ENCODE measurements around the gene SF3A2. TPM values are rescaled to one million over a fixed set of nuclear protein-coding genes. Genes with fewer than 3 reads are reported as not detected.
A peak's percentile ranks its signal among the peaks of the same experiment; 100 is the strongest.

SF3A2 gene
- total and polyA plus RNA-seq, 10 of the 15 experiments (the other 5 are each of a cell fraction or from before 2014, with no cell fraction given) = 0.33 to 143 (median 30.6) TPM

DNA sequence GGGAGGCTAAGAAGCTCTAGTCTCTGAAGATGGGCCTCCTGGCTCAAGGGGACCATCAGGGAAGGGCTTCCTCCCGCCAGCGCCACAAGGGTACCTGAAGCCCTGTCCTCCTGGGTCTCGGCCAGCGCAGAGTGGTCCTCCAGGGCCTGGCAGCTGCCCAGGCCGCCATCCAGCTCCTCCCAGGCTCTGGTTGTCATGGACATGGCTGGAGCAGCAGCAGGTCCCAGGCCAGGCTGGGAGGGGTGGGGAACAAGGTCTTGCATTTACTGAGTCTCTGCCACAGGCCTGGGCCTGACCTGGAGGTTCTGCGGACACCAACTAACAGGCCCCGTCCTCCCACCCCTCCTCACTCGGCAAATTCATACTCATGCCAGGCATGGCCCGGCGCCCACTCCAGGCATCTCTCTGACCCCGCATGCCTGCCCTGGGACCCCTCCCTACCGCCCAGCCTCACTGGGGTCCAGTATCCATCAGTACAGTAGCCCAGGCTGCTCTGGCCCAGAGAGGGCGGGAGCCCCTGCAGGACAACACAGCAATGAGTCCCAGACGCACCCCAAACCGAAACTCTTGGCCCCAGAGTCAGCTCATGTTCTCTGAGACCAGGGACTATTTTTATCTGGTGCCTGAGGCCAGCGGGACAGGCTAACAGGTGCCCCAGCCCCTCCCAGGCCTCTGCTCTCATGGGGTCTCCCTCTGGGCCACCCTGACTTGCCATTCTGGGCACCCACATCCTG lies 18.7 kb downstream of the SF3A2 start (continued):
- TF ChIP-seq STAT3 (IDR thresholded peaks at IDR 0.05; ENCODE audit: low read depth, low read length) = no peak

DNA sequence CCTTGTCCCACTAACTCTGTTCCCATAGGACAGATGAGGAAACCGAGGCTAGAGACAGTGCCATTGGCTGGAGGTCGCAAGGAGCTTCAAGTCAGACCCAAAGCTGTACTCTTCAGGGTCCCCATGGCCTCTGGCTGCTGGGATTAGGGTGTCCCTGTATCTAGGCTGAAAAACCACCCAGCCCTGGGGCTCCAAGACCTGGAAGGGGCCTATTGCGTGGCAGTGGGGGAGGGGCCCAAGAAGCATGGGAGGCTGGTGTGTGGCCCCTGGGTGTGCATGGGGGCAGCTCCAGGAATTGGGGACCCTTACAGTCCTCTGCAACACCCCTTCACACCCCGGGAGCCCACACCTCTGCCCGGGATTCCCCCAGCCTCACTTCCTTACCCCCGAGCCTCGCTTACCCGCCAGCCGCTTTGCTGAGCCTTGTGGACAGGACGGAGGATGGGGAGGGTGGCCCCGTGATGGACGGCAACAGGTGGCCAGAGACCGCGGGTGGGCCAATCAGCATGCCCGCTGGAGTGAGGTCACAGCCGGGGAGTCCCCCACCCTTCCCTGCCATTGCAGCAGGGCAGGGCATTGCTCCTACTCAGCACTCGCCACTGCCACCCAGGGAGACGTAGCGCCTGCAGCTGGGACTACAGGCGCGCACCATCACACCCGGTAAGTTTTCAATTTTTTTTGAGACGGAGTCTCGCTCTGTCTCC lies 19.5 kb downstream of the SF3A2 start, which contains the start of gene JSRP1:
Gene JSRP1 (minus strand): TSS at position 436 of the 704 bp plus-strand sequence. CDS start 1,103 bp downstream, outside the sequence.
- CTCF ChIA-PET = no interaction called here
- RAD21 ChIA-PET (ENCODE audit: unreplicated experiment) = no interaction called here
- Histone ChIP-seq H3K4me1 (ENCODE audit: control insufficient read depth, insufficient read depth, low read length) (peaks cover 19% of the 10 kb centered on the region), H3K27me3 (replicated peaks in 1 of 2; ENCODE audit: control insufficient read depth in 2 of 2, insufficient read depth in 2 of 2, low read length in 1 of 2) (peaks cover 14 to 19% of the 10 kb centered on the region in 2 experiments; a peak in 3 of 4 replicates), H3K4me3 (no peak within 1 kb of the TSS), H3K79me2 (ENCODE audit: control insufficient read depth, insufficient read depth, low read length) (no peaks in the 10 kb centered on the region), H4K20me1 (ENCODE audit: control insufficient read depth, insufficient read depth) (no peaks in the 10 kb centered on the region), H3K36me3 (ENCODE audit: control insufficient read depth in 2 of 2, insufficient read depth in 2 of 2, low read length in 1 of 2) (no peaks in the 10 kb centered on the region), H3K9ac (ENCODE audit: control insufficient read depth, insufficient read depth, low read length) (no peak within 1 kb of the TSS), H3K27ac (ENCODE audit: control insufficient read depth, insufficient read depth) (no peak within 1 kb of the TSS), H3K4me2 (ENCODE audit: control insufficient read depth, insufficient read depth) (no peak within 1 kb of the TSS), H3K9me3 (replicated peaks; ENCODE audit: control insufficient read depth, insufficient read depth, low read length) (no peaks in the 10 kb centered on the region; the same call in 2 of the 3 replicates), H2AFZ (ENCODE audit: control insufficient read depth, low read depth, low read length) (no peak within 1 kb of the TSS)
- WGBS (ENCODE audit: insufficient coverage, insufficient replicate concordance, low lambda C conversion rate, missing lambda C conversion rate) = 51% methylated on average over 24 of the region's 24 CpGs
- FAIRE-seq (no peak), ATAC-seq (no peak), DNase-seq (ENCODE audit: low read depth, low spot score) (no peak)
- in situ Hi-C loops (cut with MboI) = no loop called here
- TF ChIP-seq SREBF2 (IDR thresholded peaks at IDR 0.05; ENCODE audit: low read length) = no peak
- TF ChIP-seq LARP7 (IDR thresholded peaks at IDR 0.05) = peak; percentile 26; the same call in 1 of the 2 replicates
- TF ChIP-seq SIX5 (IDR thresholded peaks at IDR 0.05; ENCODE audit: low read depth, low read length, severe bottlenecking) = no peak
- no peak for TF ChIP-seq MYC (IDR thresholded peaks at IDR 0.05; ENCODE audit: insufficient read depth, insufficient read length, insufficient replicate concordance, low read length, severe bottlenecking)
- TF ChIP-seq CEBPB (IDR thresholded peaks at IDR 0.05; ENCODE audit: borderline replicate concordance in 1 of 2, low read depth in 2 of 2, low read length in 2 of 2) = no peak
- TF ChIP-seq, protein P1, sequence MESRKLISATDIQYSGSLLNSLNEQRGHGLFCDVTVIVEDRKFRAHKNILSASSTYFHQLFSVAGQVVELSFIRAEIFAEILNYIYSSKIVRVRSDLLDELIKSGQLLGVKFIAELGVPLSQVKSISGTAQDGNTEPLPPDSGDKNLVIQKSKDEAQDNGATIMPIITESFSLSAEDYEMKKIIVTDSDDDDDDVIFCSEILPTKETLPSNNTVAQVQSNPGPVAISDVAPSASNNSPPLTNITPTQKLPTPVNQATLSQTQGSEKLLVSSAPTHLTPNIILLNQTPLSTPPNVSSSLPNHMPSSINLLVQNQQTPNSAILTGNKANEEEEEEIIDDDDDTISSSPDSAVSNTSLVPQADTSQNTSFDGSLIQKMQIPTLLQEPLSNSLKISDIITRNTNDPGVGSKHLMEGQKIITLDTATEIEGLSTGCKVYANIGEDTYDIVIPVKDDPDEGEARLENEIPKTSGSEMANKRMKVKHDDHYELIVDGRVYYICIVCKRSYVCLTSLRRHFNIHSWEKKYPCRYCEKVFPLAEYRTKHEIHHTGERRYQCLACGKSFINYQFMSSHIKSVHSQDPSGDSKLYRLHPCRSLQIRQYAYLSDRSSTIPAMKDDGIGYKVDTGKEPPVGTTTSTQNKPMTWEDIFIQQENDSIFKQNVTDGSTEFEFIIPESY (IDR thresholded peaks at IDR 0.05) = peak; percentile 95
- TF ChIP-seq, protein P2, sequence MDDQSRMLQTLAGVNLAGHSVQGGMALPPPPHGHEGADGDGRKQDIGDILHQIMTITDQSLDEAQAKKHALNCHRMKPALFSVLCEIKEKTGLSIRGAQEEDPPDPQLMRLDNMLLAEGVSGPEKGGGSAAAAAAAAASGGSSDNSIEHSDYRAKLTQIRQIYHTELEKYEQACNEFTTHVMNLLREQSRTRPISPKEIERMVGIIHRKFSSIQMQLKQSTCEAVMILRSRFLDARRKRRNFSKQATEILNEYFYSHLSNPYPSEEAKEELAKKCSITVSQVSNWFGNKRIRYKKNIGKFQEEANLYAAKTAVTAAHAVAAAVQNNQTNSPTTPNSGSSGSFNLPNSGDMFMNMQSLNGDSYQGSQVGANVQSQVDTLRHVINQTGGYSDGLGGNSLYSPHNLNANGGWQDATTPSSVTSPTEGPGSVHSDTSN (IDR thresholded peaks at IDR 0.05; ENCODE audit: insufficient replicate concordance, low read depth, low read length) = no peak
- intact Hi-C loops (cut with micrococcal nuclease; ENCODE audit: unreplicated experiment) = no loop called here
- POLR2A ChIA-PET = interaction anchor here (4.3 kb wide), 1 partner anchor 16 kb away, joined by 16 read pairs; no protein-coding TSS in a partner anchor
- SMC1A ChIA-PET (ENCODE audit: uncharacterized antibody, unreplicated experiment) = no interaction called here
- no TSS peak for BruUV-seq (replicated peaks)
